HG03432 (cell line): Measurements from ENCODE around the gene PCDHB1.
"Not testable (repeated sequence)": the region's sequence is repeated elsewhere in the genome, so short reads cannot be mapped to it uniquely, and the experiment has no call there.

Source experiments
- ATAC-seq: cut with Tn5 transposase; IDR thresholded peaks from one replicate; pipeline ENCODE4 v1.9.1; 2021; ENCODE audit warnings: mild to moderate bottlenecking, moderate library complexity; ENCODE audit not compliant: unreplicated experiment

PCDHB1 gene

GRCh38 chr5:141051521-141051866, 320 bp downstream of the PCDHB1 start:
- no peak for ATAC-seq

GRCh38 chr5:141077826-141078225, 26.7 kb downstream of the PCDHB1 start:
- no peak for ATAC-seq

- no peak for ATAC-seq
Measured at GRCh38 chr5:141082228-141082627, 31.1 kb downstream of the PCDHB1 start.

- no peak for ATAC-seq
Measured at GRCh38 chr5:141084487-141084989, 33.4 kb downstream of the PCDHB1 start.

DNA sequence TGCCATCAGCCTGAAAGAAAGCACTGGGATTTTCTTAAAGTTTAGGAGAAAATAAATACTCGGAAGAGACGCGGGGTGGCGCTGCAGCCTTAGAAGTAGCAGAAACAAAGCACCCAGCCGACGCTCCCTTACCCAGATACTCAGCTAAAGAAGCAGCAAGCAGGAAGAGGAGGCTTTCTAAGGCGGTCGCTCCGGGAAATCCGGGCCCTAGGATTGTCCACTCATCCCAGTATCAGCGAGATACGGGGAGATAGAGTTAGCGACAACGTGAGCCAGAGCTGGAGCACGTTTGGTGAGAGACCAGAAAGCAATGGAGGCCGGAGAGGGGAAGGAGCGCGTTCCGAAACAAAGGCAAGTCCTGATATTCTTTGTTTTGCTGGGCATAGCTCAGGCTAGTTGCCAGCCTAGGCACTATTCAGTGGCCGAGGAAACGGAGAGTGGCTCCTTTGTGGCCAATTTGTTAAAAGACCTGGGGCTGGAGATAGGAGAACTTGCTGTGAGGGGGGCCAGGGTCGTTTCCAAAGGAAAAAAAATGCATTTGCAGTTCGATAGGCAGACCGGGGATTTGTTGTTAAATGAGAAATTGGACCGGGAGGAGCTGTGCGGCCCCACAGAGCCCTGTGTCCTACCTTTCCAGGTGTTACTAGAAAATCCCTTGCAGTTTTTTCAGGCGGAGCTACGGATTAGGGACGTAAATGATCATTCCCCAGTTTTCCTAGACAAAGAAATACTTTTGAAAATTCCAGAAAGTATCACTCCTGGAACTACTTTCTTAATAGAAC, 43.5 kb downstream of the PCDHB1 start, which contains the start of gene PCDHB2:
Gene PCDHB2 (plus strand): TSS at position 135 of the 782 bp plus-strand sequence. CDS start 176 bp downstream, at position 311.
- ATAC-seq: no peak

- no peak for ATAC-seq
Measured at GRCh38 chr5:141095263-141095641, 44.1 kb downstream of the PCDHB1 start.

GRCh38 chr5:141096181-141096580, 45.0 kb downstream of the PCDHB1 start:
- ATAC-seq: not testable (repeated sequence)

DNA sequence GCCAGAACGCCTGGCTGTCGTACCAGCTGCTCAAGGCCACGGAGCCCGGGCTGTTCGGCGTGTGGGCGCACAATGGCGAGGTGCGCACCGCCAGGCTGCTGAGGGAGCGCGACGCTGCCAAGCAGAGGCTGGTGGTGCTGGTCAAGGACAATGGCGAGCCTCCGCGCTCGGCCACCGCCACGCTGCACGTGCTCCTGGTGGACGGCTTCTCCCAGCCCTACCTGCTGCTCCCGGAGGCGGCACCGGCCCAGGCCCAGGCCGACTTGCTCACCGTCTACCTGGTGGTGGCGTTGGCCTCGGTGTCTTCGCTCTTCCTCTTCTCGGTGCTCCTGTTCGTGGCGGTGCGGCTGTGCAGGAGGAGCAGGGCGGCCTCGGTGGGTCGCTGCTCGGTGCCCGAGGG, 45.4 kb downstream of the PCDHB1 start:
- not testable (repeated sequence) for ATAC-seq

GRCh38 chr5:141100243-141100805, 49.1 kb downstream of the PCDHB1 start, which contains the start of gene PCDHB3:
TSS of gene PCDHB3 (plus strand) at chr5:141100473. CDS start at chr5:141100650, 177 bp downstream.
- no peak for ATAC-seq

DNA sequence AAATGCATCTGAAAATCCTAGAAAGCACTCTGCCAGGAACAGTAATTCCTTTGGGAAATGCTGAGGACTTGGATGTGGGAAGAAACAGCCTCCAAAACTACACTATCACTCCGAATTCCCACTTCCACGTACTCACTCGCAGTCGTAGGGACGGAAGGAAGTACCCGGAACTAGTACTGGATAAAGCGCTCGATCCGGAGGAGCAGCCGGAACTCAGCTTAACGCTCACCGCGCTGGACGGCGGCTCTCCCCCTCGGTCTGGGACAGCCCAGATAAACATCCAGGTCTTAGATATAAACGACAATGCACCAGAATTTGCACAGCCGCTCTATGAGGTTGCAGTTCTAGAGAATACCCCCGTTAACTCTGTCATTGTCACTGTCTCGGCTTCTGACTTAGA, 49.9 kb downstream of the PCDHB1 start:
- no peak for ATAC-seq

- not testable (repeated sequence) for ATAC-seq
Measured at GRCh38 chr5:141102070-141102469, 50.9 kb downstream of the PCDHB1 start.

- ATAC-seq: not testable (repeated sequence)
Measured at GRCh38 chr5:141102471-141102870, 51.3 kb downstream of the PCDHB1 start.

DNA sequence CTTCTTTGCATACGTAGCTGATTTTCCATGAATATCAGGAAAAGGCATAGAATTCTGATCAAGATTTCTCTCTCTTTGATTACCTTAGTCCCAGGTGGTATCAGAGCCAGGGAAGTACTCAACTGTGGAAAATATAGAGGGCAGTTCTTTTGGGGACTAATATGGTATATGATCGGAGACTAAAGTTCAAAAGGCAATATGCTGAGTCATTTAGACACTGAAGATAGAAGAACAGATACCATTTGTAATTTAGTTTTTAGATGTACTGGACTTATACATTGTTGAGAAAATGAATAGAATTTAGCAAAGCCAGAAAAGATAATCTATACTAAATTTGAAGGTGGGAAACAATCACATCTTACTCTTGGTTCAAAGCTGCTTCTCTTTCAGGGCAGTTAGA, 54.2 kb downstream of the PCDHB1 start:
- no peak for ATAC-seq
